Measurements from ENCODE around the gene KDELR1. TPM values are rescaled to one million over a fixed set of nuclear protein-coding genes. Genes with fewer than 3 reads are reported as not detected.

Gene KDELR1
- total RNA-seq, 1 experiment from 2014 or later: 111 TPM

GRCh38 chr19:48386981-48387380 lies 4.4 kb downstream of the KDELR1 start:
- ChIA-PET POLR2A (interaction anchor here (0.6 to 0.7 kb wide), 2 partner anchors 63 to 233 kb away, joined by 3 to 4 read pairs; no protein-coding TSS in a partner anchor), CTCF (interaction anchor here (0.7 kb wide), 1 partner anchor 1960 kb away, joined by 14 read pairs; no protein-coding TSS in a partner anchor)
- Histone ChIP-seq H3K27ac (ENCODE audit: low read length) (no peak overlapping the region), H3K27me3 (ENCODE audit: control insufficient read depth, insufficient read depth, low read length) (no peaks in the 10 kb centered on the region), H3K4me1 (ENCODE audit: control insufficient read depth, insufficient read depth, low read length) (no peaks in the 10 kb centered on the region), H3K4me3 (ENCODE audit: low read depth in 2 of 2, low read length in 2 of 2) (no peak overlapping the region), H3K9me3 (ENCODE audit: control insufficient read depth, insufficient read depth, low read depth, low read length) (no peaks in the 10 kb centered on the region), H3K36me3 (ENCODE audit: control insufficient read depth, insufficient read depth, low read length) (peaks cover 16% of the 10 kb centered on the region)
- TF ChIP-seq, protein P1, sequence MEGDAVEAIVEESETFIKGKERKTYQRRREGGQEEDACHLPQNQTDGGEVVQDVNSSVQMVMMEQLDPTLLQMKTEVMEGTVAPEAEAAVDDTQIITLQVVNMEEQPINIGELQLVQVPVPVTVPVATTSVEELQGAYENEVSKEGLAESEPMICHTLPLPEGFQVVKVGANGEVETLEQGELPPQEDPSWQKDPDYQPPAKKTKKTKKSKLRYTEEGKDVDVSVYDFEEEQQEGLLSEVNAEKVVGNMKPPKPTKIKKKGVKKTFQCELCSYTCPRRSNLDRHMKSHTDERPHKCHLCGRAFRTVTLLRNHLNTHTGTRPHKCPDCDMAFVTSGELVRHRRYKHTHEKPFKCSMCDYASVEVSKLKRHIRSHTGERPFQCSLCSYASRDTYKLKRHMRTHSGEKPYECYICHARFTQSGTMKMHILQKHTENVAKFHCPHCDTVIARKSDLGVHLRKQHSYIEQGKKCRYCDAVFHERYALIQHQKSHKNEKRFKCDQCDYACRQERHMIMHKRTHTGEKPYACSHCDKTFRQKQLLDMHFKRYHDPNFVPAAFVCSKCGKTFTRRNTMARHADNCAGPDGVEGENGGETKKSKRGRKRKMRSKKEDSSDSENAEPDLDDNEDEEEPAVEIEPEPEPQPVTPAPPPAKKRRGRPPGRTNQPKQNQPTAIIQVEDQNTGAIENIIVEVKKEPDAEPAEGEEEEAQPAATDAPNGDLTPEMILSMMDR (IDR thresholded peaks at IDR 0.05): no peak
- no peak for TF ChIP-seq TCF7L2 (IDR thresholded peaks at IDR 0.05; ENCODE audit: low read depth, low read length)
- TF ChIP-seq, protein P2, sequence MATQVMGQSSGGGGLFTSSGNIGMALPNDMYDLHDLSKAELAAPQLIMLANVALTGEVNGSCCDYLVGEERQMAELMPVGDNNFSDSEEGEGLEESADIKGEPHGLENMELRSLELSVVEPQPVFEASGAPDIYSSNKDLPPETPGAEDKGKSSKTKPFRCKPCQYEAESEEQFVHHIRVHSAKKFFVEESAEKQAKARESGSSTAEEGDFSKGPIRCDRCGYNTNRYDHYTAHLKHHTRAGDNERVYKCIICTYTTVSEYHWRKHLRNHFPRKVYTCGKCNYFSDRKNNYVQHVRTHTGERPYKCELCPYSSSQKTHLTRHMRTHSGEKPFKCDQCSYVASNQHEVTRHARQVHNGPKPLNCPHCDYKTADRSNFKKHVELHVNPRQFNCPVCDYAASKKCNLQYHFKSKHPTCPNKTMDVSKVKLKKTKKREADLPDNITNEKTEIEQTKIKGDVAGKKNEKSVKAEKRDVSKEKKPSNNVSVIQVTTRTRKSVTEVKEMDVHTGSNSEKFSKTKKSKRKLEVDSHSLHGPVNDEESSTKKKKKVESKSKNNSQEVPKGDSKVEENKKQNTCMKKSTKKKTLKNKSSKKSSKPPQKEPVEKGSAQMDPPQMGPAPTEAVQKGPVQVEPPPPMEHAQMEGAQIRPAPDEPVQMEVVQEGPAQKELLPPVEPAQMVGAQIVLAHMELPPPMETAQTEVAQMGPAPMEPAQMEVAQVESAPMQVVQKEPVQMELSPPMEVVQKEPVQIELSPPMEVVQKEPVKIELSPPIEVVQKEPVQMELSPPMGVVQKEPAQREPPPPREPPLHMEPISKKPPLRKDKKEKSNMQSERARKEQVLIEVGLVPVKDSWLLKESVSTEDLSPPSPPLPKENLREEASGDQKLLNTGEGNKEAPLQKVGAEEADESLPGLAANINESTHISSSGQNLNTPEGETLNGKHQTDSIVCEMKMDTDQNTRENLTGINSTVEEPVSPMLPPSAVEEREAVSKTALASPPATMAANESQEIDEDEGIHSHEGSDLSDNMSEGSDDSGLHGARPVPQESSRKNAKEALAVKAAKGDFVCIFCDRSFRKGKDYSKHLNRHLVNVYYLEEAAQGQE (IDR thresholded peaks at IDR 0.05; ENCODE audit: insufficient read depth in 1 of 2, low read depth in 2 of 2, low read length in 1 of 2): no peak
- TF ChIP-seq POLR2AphosphoS5 (IDR thresholded peaks at IDR 0.05; ENCODE audit: low read depth, low read length): no peak
- TF ChIP-seq SIN3A (IDR thresholded peaks at IDR 0.05; ENCODE audit: borderline replicate concordance, insufficient read depth, low read depth, low read length): no peak
- ATAC-seq: no peak
- DNase-seq (ENCODE audit: low read depth, low spot score): no peak
- no TSS peak for BruUV-seq (replicated peaks)
- in situ Hi-C loops (cut with HindIII; ENCODE audit: low pct_unique_long_range_greater_than_20kb, low sequenced_read_pairs) (no loop called here), intact Hi-C loops (cut with micrococcal nuclease; ENCODE audit: unreplicated experiment) (no loop called here)

DNA sequence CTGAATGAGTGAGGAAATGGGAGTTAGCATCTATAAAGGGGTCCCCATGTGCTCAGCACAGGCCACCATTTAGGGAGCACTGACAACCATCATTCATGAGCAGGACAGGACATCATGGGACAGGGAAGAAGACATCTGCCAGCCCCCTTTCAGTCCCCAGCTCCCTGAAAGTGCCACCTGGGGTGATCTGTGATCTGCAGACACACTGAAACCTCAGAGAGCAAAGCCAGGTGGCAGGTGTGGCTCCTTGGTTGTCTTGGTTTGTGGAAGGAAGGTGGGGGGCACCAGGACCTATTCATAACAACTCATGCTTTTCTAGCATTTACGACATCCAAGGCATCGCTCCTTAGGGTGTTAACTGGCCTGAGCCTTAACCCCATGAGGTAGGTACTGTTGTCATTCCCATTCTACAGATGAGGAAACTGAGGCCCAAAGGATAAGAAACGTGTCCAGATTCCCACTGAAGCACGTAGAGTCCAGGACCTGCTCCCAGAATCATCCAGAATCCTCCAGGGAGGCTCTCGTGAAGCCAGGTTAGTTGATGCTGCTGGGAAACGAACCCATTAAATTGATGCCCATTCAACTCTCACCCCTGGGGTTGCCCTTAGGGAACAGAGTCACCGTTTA lies 5.8 kb downstream of the KDELR1 start:
- Histone ChIP-seq H3K36me3 (ENCODE audit: control insufficient read depth, insufficient read depth, low read length) (peaks cover 9% of the 10 kb centered on the region), H3K4me3 (ENCODE audit: low read depth in 2 of 2, low read length in 2 of 2) (no peak overlapping the region), H3K27me3 (ENCODE audit: control insufficient read depth, insufficient read depth, low read length) (no peaks in the 10 kb centered on the region), H3K4me1 (ENCODE audit: control insufficient read depth, insufficient read depth, low read length) (no peaks in the 10 kb centered on the region), H3K27ac (ENCODE audit: low read length) (no peak overlapping the region), H3K9me3 (ENCODE audit: control insufficient read depth, insufficient read depth, low read depth, low read length) (no peaks in the 10 kb centered on the region)
- POLR2A ChIA-PET: no interaction called here
- in situ Hi-C loops (cut with HindIII; ENCODE audit: low pct_unique_long_range_greater_than_20kb, low sequenced_read_pairs) (no loop called here), intact Hi-C loops (cut with micrococcal nuclease; ENCODE audit: unreplicated experiment) (no loop called here)
- CTCF ChIA-PET: no interaction called here
- BruUV-seq (replicated peaks): no TSS peak
- DNase-seq (ENCODE audit: low read depth, low spot score): no peak
- no peak for ATAC-seq
- TF ChIP-seq POLR2AphosphoS5 (IDR thresholded peaks at IDR 0.05; ENCODE audit: low read depth, low read length) (no peak), TCF7L2 (IDR thresholded peaks at IDR 0.05; ENCODE audit: low read depth, low read length) (no peak), SIN3A (IDR thresholded peaks at IDR 0.05; ENCODE audit: borderline replicate concordance, insufficient read depth, low read depth, low read length) (no peak)
- TF ChIP-seq, protein P2 (IDR thresholded peaks at IDR 0.05; ENCODE audit: insufficient read depth in 1 of 2, low read depth in 2 of 2, low read length in 1 of 2): no peak
- TF ChIP-seq, protein P1 (IDR thresholded peaks at IDR 0.05): no peak

Measured in Panc1 (cell line).